Brain pericyte (primary cell): Measurements from ENCODE around the gene CARS1.
"Not testable (repeated sequence)": the region's sequence is repeated elsewhere in the genome, so short reads cannot be mapped to it uniquely, and the experiment has no call there.

Experiments used
- DNase-seq: peaks from one replicate; pipeline ENCODE4 v3.0.0-alpha.2; 2012; ENCODE audit warnings: low read depth, low spot score

The CARS1 gene

GRCh38 chr11:3063432-3063831 lies 6.2 kb upstream of the CARS1 start:
- not testable (repeated sequence) for DNase-seq

- no peak for DNase-seq
Measured at GRCh38 chr11:3060436-3061025, 3.3 kb upstream of the CARS1 start.

GRCh38 chr11:3058753-3059664 lies 1.8 kb upstream of the CARS1 start:
- no peak for DNase-seq

DNA sequence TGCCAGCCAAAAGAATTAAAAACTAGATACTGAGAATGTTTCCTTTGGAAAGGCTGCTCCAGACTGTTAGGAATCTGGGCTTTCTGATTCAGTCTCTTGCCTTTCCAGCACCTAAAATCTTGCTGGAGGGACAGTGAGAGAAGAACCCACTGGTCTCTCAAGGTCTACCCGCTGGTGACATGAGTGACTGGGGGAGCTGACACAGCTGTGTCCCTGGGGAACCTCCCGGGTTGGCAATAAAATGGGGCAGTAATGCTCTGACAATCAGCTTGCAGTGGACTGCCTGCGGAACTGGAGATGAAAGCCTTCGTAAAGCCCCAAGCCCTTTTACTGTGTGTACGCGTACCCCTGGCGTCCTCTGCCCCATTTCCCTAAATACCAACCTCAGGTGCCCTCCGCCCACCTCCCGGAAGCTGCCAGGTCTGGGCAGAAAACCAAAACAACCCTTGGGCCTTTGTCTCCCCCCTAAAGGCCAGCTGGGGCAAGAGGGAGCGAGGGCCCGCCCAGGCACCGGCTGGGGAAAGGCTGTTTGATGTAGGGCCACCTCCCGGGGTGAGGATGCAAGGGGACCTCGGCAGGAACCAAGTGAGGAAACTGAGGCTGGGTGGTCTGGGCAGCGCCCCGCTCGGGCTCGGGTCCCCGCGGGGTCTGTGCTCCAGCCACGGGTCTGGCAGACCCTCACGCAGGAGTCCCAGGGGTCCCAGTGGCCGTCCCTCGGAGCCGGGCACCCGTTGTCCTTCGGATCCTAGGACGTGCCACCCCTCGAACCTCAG lies 741 bp downstream of the CARS1 start:
- DNase-seq = no peak

GRCh38 chr11:3055891-3056290 lies 1.3 kb downstream of the CARS1 start:
- DNase-seq = no peak

GRCh38 chr11:3052567-3052966 lies 4.7 kb downstream of the CARS1 start:
- DNase-seq = no peak

GRCh38 chr11:3052109-3052479 lies 5.1 kb downstream of the CARS1 start:
- no peak for DNase-seq

DNA sequence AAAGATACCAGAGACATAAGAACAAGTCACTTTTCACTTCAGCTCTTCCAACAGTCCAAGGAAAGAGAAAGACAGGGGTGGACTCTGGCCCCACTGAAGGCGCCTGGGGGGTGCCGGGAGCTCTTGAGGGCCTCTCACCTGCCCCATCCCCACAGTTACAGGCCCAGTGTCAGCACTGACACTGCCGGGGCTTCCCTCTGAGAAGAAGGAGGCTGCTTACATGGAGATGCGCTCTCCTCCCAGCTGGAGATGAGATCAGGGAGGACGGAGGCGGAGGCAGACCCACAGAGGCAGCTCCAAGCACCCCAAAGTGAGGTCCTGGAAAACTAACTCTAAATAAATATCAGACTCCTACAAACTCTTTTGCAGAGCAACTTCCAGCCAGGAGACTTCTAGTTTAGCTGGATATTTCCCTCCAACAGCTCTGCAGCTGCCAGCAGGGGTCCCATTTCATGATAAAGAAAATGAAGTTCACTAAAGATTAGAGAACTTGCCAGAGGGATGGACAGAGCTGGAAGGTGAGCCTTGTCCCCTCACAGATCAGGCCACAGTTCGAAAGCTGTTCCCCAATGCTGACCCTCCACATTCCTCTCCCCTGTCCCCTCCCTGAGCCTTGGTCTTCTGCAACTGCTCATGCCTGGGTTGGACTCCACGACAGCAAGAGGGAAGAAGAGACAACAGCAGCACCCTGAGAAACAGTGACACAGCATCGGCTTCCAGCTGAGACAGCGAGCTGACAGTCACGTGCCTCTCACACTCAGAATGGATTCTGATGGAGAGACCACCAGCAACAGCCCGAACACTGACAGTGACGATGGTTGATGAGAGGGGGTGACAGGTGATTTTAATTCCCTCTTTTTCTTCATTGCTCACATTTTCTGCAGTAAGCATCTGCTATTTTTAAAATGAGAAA lies 5.8 kb downstream of the CARS1 start:
- DNase-seq = no peak

DNA sequence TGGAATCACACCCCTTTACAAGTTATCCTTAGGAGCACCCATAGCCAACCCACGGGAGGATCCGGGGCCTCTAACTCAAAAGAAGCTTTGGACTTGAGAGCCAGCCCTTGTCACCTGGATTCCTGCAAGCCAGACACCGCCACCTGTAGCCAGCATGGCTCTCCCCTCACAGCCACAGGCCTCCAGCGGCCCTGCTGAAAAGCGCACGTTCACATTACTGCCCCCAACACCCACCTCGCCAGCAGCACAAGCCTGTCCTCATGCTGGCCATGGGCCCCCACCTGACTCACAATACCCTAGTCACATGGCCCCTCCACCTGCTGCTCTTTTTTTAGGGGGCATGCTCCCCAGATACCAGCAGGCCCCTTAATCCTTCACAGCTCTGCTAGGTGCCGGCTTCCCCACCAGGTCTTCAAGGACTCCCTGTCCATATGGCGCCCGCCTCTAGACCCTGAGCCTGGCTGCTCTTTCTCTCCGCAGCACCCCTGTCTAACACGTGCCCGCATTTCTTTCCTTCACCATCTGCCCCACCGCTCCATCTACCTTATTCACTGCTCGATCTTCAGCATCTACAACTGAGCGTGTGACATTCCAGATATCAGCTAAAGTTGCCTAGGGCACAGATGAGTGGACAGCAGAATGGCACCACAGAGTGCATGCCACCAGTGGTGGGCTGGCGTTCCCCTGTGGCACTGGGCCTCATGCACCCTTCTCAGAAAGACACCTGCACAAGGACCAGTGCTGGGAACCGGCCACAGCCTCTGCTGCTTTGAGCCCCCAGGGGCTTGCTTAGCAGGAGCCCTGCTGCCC lies 6.6 kb downstream of the CARS1 start:
- DNase-seq = no peak

DNA sequence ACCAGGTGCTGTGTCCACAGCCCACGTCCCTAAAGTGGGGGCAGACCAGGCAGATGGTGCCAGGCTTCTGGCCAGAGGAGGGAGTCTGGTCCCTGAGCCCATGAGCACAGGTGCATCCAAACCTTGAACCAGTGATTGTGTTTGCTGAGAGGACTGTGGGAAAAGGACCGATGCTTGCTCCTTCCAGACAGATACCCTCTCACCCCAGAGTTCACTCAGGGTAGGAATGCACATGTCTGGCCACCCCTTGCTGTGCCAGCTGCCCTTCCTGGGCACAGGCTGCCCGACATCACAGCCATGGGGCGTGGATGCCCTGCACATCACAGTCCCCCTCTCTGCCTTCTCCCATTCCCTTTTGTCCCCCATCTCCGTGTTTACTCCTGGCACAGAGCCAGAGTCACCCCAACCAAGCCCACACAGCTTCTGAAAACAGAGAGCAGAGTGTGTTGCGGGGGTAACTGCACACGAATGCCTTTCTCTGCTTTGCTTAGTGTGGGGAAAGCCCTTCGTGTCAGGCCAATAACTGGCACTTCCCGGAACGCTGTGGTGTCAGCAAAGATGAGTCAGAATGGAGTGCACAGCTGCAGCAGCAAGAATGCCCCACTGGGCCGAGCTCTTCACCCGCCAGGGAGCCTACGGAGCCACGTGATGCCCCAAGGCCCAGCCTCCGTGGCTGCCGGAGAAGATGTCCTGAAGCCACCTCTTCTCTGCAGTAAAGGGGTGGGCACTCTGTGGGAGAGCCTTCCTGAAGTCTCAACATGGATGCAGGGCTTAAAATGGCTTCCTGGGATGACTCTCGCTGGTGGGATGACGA lies 7.6 kb downstream of the CARS1 start:
- peak; percentile 96 for DNase-seq

GRCh38 chr11:3047637-3048036 lies 9.6 kb downstream of the CARS1 start:
- no peak for DNase-seq

DNA sequence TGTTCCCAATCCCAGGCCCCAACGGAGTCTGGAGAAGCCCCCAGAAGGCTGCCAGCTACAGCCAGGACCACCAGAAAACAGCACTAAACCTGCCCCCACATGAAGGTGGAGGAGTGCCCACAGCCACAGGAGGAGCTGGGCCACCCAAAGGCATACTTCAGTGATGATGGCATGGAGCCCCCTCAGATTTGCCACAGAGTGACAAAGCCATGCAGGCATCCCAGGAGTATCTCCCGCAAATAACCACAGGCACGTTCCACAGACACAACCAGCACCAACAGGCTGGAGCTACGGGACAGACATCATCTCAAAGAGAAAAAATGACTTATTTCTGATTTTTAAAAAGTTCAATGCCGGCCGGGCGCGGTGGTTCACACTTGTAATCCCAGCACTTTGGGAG lies 10.6 kb downstream of the CARS1 start:
- DNase-seq = no peak

DNA sequence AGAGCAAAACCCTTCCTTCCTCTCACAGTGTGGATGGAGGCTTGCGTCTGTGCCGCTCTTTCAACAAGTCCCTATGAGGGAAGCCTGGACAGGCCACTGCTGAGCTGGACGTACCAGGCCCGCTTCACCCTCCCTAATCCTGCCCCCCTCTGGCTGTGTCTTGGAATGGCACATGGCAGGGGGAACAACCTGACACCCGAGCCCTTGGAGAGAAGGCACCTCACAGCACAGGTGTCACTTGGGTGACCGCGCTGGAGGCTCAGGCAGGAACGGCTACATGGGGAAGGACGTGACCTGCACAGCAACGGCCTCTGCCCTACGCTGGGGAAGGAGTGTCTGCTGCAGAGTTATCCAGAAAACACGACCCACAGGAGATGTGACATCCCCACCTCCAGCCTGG lies 11.0 kb downstream of the CARS1 start:
- DNase-seq = no peak

- DNase-seq = no peak
Measured at GRCh38 chr11:3044915-3045314, 12.3 kb downstream of the CARS1 start.

- DNase-seq = no peak
Measured at GRCh38 chr11:3044004-3044403, 13.2 kb downstream of the CARS1 start.

DNA sequence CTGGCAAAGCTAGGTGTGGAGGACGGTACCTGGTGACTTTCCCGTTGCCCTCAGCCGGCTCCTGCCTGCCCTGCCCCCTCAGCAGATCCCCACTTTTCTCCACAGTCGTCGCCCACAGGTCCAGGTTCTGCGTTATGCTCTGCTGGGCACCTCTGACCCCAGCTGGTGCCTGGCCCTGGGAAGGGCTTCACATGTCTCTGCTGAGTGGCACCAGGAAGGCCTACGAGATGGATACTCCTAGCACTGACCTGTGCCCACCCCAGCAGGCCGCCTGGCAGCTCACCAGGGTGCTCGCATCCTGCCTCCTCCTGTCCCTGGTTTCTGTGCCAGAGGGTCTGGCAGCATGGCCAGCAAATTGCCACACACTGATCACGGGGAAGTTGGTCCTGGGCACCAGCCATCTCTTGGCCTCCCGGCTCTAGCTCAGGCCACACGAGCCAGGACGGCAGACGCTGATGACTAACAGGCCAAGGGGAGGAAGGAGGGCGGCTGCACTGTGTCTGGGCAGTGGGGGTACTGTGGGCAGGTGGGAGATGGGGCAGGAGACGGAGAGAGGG lies 13.8 kb downstream of the CARS1 start:
- no peak for DNase-seq

DNA sequence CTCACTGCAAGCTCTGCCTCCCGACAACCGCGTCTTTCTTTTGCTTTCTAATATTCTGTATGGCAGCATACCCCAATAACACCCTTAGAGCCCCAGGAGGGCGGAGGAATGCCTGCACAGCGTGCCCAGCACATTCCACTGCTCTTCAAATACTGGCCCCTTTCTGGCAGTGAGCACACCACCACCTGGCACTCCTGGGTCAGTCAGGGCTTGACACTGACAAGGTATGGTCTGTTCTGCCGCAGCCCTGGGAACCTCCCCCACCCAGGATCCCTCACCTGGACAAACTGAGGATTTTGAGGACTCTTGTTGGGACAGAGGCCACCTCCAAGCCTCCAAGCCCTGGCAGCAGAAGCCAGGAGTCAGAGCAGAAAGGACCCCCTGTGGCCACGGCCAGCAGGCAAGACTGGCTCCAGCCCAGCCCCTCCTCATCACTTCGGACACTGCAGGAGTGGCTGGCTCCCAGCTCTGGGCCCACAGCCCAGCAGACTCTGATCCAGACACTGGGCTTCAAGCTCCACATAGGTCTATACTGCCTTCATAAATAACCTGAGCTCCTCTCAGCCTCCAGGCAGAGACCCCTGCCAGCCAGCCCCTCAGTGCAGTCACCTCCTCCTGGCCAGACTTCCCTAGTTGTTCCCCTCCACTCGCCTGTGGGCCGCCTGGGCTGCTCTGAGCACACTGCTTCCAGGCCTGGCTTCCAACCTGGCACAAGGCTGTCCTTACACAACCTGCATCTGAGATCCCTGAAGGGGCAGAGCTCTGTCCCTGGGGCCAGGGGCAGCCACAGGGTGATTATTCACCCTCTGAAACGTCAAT lies 14.5 kb downstream of the CARS1 start:
- no peak for DNase-seq

- DNase-seq = no peak
Measured at GRCh38 chr11:3041699-3042441, 15.4 kb downstream of the CARS1 start.
